Measurements from ENCODE around the gene SLC18A3. TPM values are rescaled to one million over a fixed set of nuclear protein-coding genes. Genes with fewer than 3 reads are reported as not detected.

Gene SLC18A3
- polyA plus RNA-seq, 2 donors = not detected

Other genes with a start within 250 kb of the SLC18A3 start
- gene DRGX, start 214.2 kb upstream of the SLC18A3 start, polyA plus RNA-seq = under 1 TPM in 1 of 2 donors, not detected in 1; 0.04 TPM
- gene ERCC6, start 71.2 kb upstream of the SLC18A3 start, polyA plus RNA-seq = 1 to 10 TPM; 4.3 to 4.5 TPM
- gene CHAT, start 3.7 kb downstream of the SLC18A3 start, polyA plus RNA-seq = not detected
- gene C10orf53, start 69.3 kb downstream of the SLC18A3 start, polyA plus RNA-seq = not detected
- gene OGDHL, start 152.0 kb downstream of the SLC18A3 start, polyA plus RNA-seq = under 1 TPM; 0.10 to 0.16 TPM